HEK293 (cell line): ENCODE data around the gene CHD2.

Source experiments
- CTCF ChIA-PET: fragments of 350-600 bp; formaldehyde crosslinking; extraction: SDS; loops from one replicate; lab custom pipeline; 2021; ENCODE audit warnings: antibody characterized with exemption; lab: Yijun Ruan, JAX
- POLR2A ChIA-PET: fragments of 300-600 bp; formaldehyde crosslinking; extraction: SDS; loops from one replicate; lab custom pipeline; 2020; ENCODE audit warnings: antibody characterized with exemption, inconsistent platforms; lab: Yijun Ruan, JAX
- H3K27ac ChIP-seq: fragments of 200-500 bp; sonication (Bioruptor generic); 2 replicates; pipeline ENCODE4 v1.5.1; 2014; ENCODE audit warnings: low read depth, low read length, control low read depth, inconsistent platforms; ENCODE audit errors: extremely low read depth
- H3K36me3 ChIP-seq, 2 experiments: fragments of 200-500 bp in 1 of 2; sonication (Bioruptor generic) in 1 of 2; 1 replicate in 1 of 2; 2 replicates in 1 of 2; pipeline ENCODE4 v1.5.1; 2014 to 2017; ENCODE audit warnings: inconsistent platforms in 2 of 2, low read length in 2 of 2; ENCODE audit not compliant: control insufficient read depth in 2 of 2, insufficient read depth in 1 of 2
- H3K4me1 ChIP-seq: fragments of 200-500 bp; sonication (Bioruptor generic); 2 replicates; pipeline ENCODE4 v1.5.1; 2014; ENCODE audit warnings: mild to moderate bottlenecking, low read length, inconsistent platforms; ENCODE audit not compliant: control insufficient read depth, insufficient read depth
- H3K4me3 ChIP-seq: 2 replicates; pipeline ENCODE4 v1.5.1; 2011; ENCODE audit warnings: low read depth, mild to moderate bottlenecking, control low read depth, low read length, moderate library complexity
- H3K9me3 ChIP-seq: fragments of 200-500 bp; sonication (Bioruptor generic); 2 replicates; pipeline ENCODE4 v1.5.1; 2014; ENCODE audit warnings: low read depth, low read length, inconsistent platforms; ENCODE audit not compliant: control insufficient read depth, insufficient read depth
- HOXC10 ChIP-seq: sonication (generic); formaldehyde crosslinking; IDR thresholded peaks from 2 replicates; pipeline ENCODE4 v1.8.1; 2023; ENCODE audit warnings: mild to moderate bottlenecking, missing genetic modification reagents
- IKZF3 ChIP-seq: fragments of 450-650 bp; IDR thresholded peaks from 2 replicates; pipeline ENCODE4 v1.5.0; 2018; ENCODE audit warnings: missing biosample characterization, mild to moderate bottlenecking, missing genetic modification characterization, moderate library complexity
- OSR2 ChIP-seq: fragments of 450-650 bp; formaldehyde crosslinking; IDR thresholded peaks from 2 replicates; pipeline ENCODE4 v1.5.1; 2016; ENCODE audit warnings: missing biosample characterization, missing genetic modification characterization
- RBAK ChIP-seq: fragments of 450-650 bp; formaldehyde crosslinking; IDR thresholded peaks from 2 replicates; pipeline ENCODE4 v1.5.1; 2016; ENCODE audit warnings: missing biosample characterization, missing genetic modification characterization
- TRIM28 ChIP-seq: IDR thresholded peaks from 2 replicates; pipeline ENCODE4 v1.6.1; 2011; ENCODE audit warnings: low read length, control low read depth, borderline replicate concordance
- YY2 ChIP-seq: fragments of 450-650 bp; formaldehyde crosslinking; IDR thresholded peaks from 2 replicates; pipeline ENCODE4 v1.5.1; 2016; ENCODE audit warnings: missing biosample characterization, missing genetic modification characterization
- ZBTB21 ChIP-seq: fragments of 450-650 bp; formaldehyde crosslinking; IDR thresholded peaks from 2 replicates; pipeline ENCODE4 v1.5.1; 2017; ENCODE audit warnings: missing biosample characterization, missing genetic modification characterization
- ZFP3 ChIP-seq: fragments of 450-650 bp; formaldehyde crosslinking; IDR thresholded peaks from 2 replicates; pipeline ENCODE4 v1.5.1; 2016; ENCODE audit warnings: low read depth, missing biosample characterization, missing genetic modification characterization
- ZNF132 ChIP-seq: fragments of 450-650 bp; formaldehyde crosslinking; IDR thresholded peaks from 2 replicates; pipeline ENCODE4 v1.5.1; 2017; ENCODE audit warnings: missing biosample characterization, missing genetic modification characterization, borderline replicate concordance
- ZNF174 ChIP-seq: fragments of 450-650 bp; formaldehyde crosslinking; IDR thresholded peaks from 2 replicates; pipeline ENCODE4 v1.5.0; 2017; ENCODE audit warnings: missing biosample characterization, mild to moderate bottlenecking, missing genetic modification characterization
- ZNF274 ChIP-seq, 2 experiments: fragments of 200-500 bp in 1 of 2; fragments of 450-650 bp in 1 of 2; sonication (Bioruptor generic) in 1 of 2; formaldehyde crosslinking in 1 of 2; IDR thresholded peaks; 2 replicates each; pipeline versions ENCODE4 v1.5.1 to v1.6.1; 2014 to 2016; ENCODE audit warnings: borderline replicate concordance in 1 of 2, inconsistent platforms in 1 of 2, low read length in 1 of 2, missing biosample characterization in 1 of 2, missing genetic modification characterization in 1 of 2
- ZNF423 ChIP-seq: fragments of 450-650 bp; formaldehyde crosslinking; IDR thresholded peaks from 2 replicates; pipeline ENCODE4 v1.5.1; 2016; ENCODE audit warnings: missing biosample characterization, missing genetic modification characterization
- ZNF529 ChIP-seq: fragments of 450-650 bp; formaldehyde crosslinking; IDR thresholded peaks from 2 replicates; pipeline ENCODE4 v1.5.1; 2017; ENCODE audit warnings: missing genetic modification characterization, missing biosample characterization; ENCODE audit not compliant: insufficient replicate concordance
- ZNF544 ChIP-seq: fragments of 450-650 bp; formaldehyde crosslinking; IDR thresholded peaks from 2 replicates; pipeline ENCODE4 v1.5.0; 2017; ENCODE audit warnings: missing biosample characterization, missing genetic modification characterization
- ZNF624 ChIP-seq: fragments of 450-650 bp; formaldehyde crosslinking; IDR thresholded peaks from 2 replicates; pipeline ENCODE4 v1.5.1; 2017; ENCODE audit warnings: missing biosample characterization, missing genetic modification characterization
- ZNF670 ChIP-seq: fragments of 450-650 bp; formaldehyde crosslinking; IDR thresholded peaks from 2 replicates; pipeline ENCODE4 v1.5.1; 2016; ENCODE audit warnings: missing biosample characterization, missing genetic modification characterization, low read depth
- TF ChIP-seq, protein P1 (sequence below): fragments of 450-650 bp; formaldehyde crosslinking; IDR thresholded peaks from 2 replicates; pipeline ENCODE4 v1.5.1; 2016; ENCODE audit warnings: missing biosample characterization, missing genetic modification characterization
- TF ChIP-seq, protein P2 (sequence below): fragments of 450-650 bp; formaldehyde crosslinking; conservative IDR thresholded peaks from 2 replicates; pipeline ENCODE4 v1.5.1; 2016; ENCODE audit warnings: low read depth, missing biosample characterization, missing genetic modification characterization
- TF ChIP-seq, protein P3 (sequence below): fragments of 450-650 bp; formaldehyde crosslinking; IDR thresholded peaks from 2 replicates; pipeline ENCODE4 v1.5.1; 2016; ENCODE audit warnings: missing biosample characterization, missing genetic modification characterization

The CHD2 gene

DNA sequence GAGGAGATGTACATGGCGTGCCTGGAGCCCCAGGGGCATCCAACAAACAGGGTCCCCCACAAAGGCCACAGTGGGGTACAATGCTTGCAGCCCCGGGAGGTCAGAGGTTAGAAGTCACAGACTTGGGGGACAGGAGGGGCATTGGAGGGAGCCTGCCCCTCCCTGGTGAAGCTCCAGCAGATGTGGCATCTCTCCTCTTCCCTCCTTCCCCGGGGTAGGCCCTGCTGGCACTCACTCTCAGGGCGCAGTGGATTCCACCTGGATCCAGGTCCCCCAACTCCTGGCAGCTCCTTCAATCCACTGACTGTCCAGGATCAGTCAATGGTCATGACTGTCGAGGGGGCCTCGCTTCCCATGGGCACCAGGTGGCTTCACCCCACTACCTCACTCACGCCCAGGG, 156.7 kb downstream of the CHD2 start:
- H3K4me3 ChIP-seq: no peak overlapping the region
- peaks cover 7% of the 10 kb centered on the region for H3K4me1 ChIP-seq
- no peak overlapping the region for H3K27ac ChIP-seq
- CTCF ChIA-PET: interaction anchor here (0.7 to 1.4 kb wide), 2 partner anchors 21 to 836 kb away, joined by 4 read pairs; no protein-coding TSS in a partner anchor
- TF ChIP-seq TRIM28 (no peak), ZNF670 (tag by site-specific recombination) (no peak), ZNF624 (tag by site-specific recombination) (no peak), IKZF3 (tag by site-specific recombination) (no peak), YY2 (tag by site-specific recombination) (no peak), ZNF544 (no peak), ZNF423 (tag by site-specific recombination) (no peak), ZBTB21 (no peak), OSR2 (tag by site-specific recombination) (no peak), HOXC10 (CRISPR knock-in tag) (no peak), RBAK (tag by site-specific recombination) (no peak), ZFP3 (tag by site-specific recombination) (no peak), ZNF274 (IDR thresholded peaks at IDR 0.05; ENCODE audit: low read length) (no peak), ZNF274 (tag by site-specific recombination; IDR thresholded peaks at IDR 0.05; ENCODE audit: borderline replicate concordance) (no peak), ZNF132 (tag by site-specific recombination) (no peak), ZNF529 (tag by site-specific recombination) (no peak), ZNF174 (no peak)
- TF ChIP-seq, protein P1, sequence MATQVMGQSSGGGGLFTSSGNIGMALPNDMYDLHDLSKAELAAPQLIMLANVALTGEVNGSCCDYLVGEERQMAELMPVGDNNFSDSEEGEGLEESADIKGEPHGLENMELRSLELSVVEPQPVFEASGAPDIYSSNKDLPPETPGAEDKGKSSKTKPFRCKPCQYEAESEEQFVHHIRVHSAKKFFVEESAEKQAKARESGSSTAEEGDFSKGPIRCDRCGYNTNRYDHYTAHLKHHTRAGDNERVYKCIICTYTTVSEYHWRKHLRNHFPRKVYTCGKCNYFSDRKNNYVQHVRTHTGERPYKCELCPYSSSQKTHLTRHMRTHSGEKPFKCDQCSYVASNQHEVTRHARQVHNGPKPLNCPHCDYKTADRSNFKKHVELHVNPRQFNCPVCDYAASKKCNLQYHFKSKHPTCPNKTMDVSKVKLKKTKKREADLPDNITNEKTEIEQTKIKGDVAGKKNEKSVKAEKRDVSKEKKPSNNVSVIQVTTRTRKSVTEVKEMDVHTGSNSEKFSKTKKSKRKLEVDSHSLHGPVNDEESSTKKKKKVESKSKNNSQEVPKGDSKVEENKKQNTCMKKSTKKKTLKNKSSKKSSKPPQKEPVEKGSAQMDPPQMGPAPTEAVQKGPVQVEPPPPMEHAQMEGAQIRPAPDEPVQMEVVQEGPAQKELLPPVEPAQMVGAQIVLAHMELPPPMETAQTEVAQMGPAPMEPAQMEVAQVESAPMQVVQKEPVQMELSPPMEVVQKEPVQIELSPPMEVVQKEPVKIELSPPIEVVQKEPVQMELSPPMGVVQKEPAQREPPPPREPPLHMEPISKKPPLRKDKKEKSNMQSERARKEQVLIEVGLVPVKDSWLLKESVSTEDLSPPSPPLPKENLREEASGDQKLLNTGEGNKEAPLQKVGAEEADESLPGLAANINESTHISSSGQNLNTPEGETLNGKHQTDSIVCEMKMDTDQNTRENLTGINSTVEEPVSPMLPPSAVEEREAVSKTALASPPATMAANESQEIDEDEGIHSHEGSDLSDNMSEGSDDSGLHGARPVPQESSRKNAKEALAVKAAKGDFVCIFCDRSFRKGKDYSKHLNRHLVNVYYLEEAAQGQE (tag by site-specific recombination): no peak
- TF ChIP-seq, protein P2, sequence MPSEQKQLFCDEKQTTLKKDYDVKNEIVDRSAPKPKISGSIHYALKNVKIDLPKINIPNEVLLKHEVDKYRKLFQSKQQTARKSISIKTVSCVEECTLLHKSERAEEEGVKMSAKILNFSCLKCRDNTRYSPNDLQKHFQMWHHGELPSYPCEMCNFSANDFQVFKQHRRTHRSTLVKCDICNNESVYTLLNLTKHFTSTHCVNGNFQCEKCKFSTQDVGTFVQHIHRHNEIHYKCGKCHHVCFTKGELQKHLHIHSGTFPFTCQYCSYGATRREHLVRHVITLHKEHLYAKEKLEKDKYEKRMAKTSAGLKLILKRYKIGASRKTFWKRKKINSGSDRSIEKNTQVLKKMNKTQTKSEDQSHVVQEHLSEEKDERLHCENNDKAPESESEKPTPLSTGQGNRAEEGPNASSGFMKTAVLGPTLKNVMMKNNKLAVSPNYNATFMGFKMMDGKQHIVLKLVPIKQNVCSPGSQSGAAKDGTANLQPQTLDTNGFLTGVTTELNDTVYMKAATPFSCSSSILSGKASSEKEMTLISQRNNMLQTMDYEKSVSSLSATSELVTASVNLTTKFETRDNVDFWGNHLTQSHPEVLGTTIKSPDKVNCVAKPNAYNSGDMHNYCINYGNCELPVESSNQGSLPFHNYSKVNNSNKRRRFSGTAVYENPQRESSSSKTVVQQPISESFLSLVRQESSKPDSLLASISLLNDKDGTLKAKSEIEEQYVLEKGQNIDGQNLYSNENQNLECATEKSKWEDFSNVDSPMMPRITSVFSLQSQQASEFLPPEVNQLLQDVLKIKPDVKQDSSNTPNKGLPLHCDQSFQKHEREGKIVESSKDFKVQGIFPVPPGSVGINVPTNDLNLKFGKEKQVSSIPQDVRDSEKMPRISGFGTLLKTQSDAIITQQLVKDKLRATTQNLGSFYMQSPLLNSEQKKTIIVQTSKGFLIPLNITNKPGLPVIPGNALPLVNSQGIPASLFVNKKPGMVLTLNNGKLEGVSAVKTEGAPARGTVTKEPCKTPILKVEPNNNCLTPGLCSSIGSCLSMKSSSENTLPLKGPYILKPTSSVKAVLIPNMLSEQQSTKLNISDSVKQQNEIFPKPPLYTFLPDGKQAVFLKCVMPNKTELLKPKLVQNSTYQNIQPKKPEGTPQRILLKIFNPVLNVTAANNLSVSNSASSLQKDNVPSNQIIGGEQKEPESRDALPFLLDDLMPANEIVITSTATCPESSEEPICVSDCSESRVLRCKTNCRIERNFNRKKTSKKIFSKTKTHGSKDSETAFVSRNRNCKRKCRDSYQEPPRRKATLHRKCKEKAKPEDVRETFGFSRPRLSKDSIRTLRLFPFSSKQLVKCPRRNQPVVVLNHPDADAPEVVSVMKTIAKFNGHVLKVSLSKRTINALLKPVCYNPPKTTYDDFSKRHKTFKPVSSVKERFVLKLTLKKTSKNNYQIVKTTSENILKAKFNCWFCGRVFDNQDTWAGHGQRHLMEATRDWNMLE (tag by site-specific recombination): no peak
- TF ChIP-seq, protein P3, sequence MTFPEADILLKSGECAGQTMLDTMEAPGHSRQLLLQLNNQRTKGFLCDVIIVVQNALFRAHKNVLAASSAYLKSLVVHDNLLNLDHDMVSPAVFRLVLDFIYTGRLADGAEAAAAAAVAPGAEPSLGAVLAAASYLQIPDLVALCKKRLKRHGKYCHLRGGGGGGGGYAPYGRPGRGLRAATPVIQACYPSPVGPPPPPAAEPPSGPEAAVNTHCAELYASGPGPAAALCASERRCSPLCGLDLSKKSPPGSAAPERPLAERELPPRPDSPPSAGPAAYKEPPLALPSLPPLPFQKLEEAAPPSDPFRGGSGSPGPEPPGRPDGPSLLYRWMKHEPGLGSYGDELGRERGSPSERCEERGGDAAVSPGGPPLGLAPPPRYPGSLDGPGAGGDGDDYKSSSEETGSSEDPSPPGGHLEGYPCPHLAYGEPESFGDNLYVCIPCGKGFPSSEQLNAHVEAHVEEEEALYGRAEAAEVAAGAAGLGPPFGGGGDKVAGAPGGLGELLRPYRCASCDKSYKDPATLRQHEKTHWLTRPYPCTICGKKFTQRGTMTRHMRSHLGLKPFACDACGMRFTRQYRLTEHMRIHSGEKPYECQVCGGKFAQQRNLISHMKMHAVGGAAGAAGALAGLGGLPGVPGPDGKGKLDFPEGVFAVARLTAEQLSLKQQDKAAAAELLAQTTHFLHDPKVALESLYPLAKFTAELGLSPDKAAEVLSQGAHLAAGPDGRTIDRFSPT (tag by site-specific recombination): no peak
- TF ChIP-seq, all 188 proteins: peak for 0
- POLR2A ChIA-PET: no interaction called here
- H3K9me3 ChIP-seq: no peaks in the 10 kb centered on the region
- H3K36me3 ChIP-seq: peaks cover 0 to 14% of the 10 kb centered on the region in 2 experiments; a peak in 2 of 3 replicates
